Fibroblast of upper back skin (primary cell): Measurements from ENCODE around the gene RAI1.
"Not testable (repeated sequence)": the region's sequence is repeated elsewhere in the genome, so short reads cannot be mapped to it uniquely, and the experiment has no call there.

Source experiments
- DNase-seq: peaks from one replicate; pipeline ENCODE4 v3.0.0-alpha.2; 2013

RAI1 gene

DNA sequence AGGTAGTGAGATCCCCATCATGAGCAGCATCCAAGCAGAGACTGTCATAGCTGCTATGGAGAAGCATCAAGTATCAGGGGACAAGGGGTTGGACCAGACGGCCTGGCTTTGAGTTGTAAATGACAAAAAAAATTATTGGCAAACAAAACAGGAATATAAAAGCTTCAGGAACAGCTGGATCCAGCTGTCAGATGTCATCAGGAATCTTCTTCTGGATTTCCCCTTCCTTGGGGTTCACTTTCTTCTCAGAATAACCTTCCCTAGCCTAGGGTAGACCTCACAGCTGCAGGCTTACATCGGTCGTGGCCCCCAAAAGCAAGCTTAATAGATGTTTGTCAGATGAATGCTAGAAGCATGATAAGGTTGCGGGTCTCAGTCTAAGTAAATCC is 17.2 kb upstream of the RAI1 start:
- DNase-seq: no peak

- DNase-seq: no peak
Observed at GRCh38 chr17:17665255-17665654, 16.0 kb upstream of the RAI1 start.

DNA sequence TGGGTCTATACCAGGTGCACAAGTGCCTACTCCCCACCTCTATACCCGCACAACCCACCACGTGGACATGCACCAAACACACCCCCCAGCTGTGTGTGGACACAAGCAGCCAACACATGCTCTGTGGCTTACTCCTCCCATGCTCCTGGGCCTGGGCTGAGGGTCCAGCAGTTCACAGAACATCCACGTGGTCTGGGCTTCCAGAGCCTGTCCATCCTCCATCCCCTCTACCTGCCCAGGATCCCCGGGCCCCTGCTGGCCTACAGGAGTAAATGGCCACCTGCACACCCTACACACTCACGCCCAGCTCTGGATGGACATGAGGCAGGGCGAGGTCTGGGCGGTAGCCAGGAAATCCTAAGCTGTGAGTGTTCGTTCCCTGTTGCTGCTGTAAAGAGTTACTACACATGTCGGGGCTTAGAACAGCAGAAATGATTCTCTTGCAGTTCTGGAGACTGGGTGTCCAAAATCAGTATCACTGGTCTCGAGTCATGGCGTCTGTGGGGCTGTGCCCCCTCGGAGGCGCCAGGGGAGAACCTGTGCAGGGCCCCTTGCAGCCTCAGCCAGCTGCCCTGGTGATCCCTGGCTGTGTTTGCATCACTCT is 15.0 kb upstream of the RAI1 start:
- DNase-seq: peak; percentile 70

DNA sequence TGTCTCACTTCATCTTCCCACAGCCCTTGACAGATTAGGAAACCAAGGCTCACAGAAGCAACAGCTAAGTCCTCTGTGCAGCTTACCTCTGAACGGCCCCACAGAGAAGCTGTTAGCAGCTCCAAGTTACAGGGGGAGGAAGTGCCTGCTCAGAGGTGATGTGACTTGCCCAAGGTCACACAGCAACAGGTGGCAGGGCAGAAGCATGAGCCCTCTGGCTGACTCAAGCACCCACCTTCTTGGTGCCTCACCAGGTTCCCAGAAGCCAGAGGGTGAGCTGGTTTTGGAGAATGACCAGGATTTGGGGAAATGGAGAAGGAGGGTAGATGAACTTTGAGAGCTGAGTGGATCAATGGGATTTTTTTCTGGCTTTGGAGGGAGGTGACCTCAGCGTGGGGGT is 14.0 kb upstream of the RAI1 start:
- no peak for DNase-seq

- DNase-seq: no peak
Observed at GRCh38 chr17:17667947-17668346, 13.3 kb upstream of the RAI1 start.

- DNase-seq: no peak
Observed at GRCh38 chr17:17668358-17668757, 12.9 kb upstream of the RAI1 start.

GRCh38 chr17:17668775-17669579 is 12.3 kb upstream of the RAI1 start:
- peak; percentile 42 for DNase-seq

GRCh38 chr17:17669580-17670235 is 11.6 kb upstream of the RAI1 start:
- no peak for DNase-seq

GRCh38 chr17:17670701-17671305 is 10.5 kb upstream of the RAI1 start:
- DNase-seq: no peak

DNA sequence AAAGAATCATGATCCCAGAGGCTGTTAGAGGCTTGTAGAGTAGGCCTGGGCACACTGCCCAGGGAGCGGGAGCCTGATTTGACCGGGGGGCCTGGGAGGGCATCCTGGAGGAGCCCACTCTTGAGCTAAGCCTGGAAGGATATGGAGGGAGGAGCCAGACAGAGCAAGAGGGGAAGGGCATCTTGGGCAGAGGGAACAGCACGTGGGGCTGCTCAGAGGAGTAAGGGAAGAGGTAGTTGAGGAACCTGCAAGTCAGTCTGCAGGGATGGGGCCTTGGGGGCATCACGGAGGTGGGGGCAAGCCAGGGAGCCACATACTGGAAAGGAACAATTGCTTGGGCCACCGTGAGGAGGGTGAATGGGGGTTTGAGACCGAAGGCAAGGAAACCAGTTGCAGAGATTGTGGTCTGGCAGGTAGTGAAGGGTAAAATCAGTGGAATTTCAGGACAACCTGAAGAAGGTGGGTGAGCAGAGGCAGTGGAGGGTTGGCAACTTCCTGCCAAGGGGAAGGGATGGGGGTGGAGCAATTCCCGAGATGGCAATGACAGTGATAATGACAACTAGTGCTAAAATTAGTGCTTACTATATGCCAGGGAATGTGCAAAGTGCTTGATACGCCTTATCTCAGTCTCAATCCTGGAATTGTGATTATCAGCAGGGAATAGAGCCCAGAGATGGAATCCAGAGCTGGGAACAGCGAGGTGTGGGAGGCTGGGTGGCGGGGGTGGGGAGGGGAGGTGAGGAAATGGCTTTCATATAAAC is 9.7 kb upstream of the RAI1 start:
- no peak for DNase-seq

GRCh38 chr17:17672453-17673368 is 8.5 kb upstream of the RAI1 start:
- no peak for DNase-seq

DNA sequence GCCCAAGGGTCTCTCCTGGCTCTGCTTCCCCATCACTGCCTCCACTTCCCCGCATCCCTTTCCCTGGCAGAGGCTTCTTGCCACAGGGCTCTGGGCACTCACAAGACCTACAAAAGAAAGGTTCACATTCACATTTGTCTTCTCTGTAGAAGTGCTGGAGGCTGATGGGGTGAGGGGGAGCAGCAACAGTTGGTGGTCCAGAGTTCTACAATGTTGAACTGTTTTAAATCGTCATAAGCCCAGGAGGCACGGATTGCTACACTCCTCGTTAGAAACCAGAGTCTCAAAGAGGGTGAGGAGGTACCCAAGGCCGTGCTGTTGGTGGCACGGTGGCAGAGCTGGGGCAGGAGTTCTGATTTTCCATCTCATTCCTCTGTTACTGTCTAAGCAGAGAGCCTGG is 5.8 kb upstream of the RAI1 start:
- DNase-seq: no peak

GRCh38 chr17:17675925-17676534 is 5.2 kb upstream of the RAI1 start:
- DNase-seq: peak; percentile 29

GRCh38 chr17:17676752-17677151 is 4.5 kb upstream of the RAI1 start:
- no peak for DNase-seq

GRCh38 chr17:17677299-17678040 is 3.8 kb upstream of the RAI1 start:
- DNase-seq: no peak

DNA sequence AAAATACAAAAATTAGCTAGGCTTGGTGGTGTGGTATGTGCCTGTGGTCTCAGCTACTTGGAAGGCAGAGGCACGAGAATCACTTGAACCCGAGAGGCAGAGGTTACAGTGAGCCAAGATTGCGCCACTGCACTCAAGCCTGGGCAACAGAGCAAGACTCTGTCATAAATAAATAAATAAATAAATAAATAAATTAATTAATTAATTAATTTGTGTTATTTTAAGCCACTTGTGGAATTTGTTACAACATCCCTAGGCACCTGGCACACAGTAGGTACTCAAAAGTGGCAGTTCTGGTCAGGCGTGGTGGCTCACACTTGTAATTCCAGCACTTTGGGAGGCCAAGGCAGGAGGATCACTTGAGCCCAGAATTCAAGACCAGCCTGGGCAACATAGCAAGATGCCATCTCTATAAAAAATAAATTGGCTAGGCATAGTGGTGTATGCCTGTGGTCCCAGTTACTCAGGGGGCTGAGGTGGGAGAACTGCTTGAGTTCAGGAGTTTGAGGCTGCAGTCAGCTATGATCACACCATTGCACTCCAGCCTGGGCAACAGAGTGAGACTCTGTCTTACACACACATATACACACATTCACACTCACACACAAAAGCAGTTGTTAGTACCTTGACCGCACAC is 3.1 kb upstream of the RAI1 start:
- DNase-seq: not testable (repeated sequence)

- DNase-seq: no peak
Observed at GRCh38 chr17:17679243-17679642, 2.0 kb upstream of the RAI1 start.

GRCh38 chr17:17679748-17680147 is 1.5 kb upstream of the RAI1 start:
- DNase-seq: no peak

- DNase-seq: no peak
Observed at GRCh38 chr17:17680477-17681186, 626 bp upstream of the RAI1 start.
